Brain pericyte (primary cell): ENCODE measurements around the gene RAMACL.
"Not testable (repeated sequence)": the region's sequence is repeated elsewhere in the genome, so short reads cannot be mapped to it uniquely, and the experiment has no call there.

ENCODE experiments used
- DNase-seq: peaks from one replicate; pipeline ENCODE4 v3.0.0-alpha.2; 2012; ENCODE audit warnings: low read depth, low spot score

The RAMACL gene

GRCh38 chr6:166596776-166597507 is 10.5 kb upstream of the RAMACL start:
- DNase-seq, result no peak

GRCh38 chr6:166595949-166596348 is 9.5 kb upstream of the RAMACL start:
- DNase-seq, result no peak

DNA sequence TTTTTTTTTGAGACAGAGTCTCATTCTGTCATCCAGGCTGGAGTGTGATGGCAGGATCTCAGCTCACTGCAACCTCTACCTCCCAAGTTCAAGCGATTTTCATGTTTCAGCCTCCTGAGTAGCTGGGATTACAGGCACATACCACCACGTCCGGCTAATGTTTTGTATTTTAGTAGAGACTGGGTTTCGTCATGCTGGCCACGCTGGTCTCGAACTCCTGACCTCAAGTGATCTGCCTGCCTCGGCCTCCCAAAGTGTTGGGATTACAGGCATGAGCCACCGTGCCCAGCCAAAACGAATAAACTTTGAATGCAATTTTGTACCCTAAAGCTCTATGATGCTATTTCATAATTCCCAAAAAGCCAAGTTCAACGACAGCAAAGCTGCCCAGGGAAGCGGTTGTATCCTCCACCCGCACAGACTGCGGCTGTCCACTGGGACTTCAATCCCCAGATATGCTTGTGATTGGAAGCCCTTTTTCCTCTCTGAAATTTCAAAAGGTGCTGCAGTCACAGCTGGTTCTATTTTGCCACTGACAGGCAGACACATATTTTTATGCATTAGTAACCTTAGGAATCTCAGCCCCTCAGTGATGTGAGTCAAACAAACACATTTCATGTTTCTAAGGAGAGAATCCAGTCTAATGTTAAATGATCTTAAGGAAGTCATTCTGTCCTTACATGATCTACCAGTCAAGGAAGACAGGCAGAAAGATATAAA is 8.7 kb upstream of the RAMACL start:
- DNase-seq, result no peak

DNA sequence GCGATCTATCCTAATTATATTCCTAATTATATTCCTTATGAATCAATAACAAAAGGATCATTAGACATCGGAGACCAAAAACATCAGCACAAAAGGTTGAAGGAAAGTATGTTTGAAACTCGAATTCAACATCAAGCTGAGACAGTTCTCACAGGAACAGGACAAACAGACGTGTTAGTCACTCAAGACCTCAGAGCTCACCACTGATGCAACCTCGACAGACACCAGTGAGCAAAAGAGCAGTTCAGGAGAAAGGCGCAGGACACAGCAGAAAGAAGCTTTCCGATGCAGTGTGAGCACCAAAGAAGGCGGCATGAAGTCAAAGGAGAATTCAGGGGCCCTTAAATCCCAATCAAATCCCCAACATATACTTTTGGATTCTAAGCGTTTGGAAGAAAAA is 6.3 kb upstream of the RAMACL start:
- no peak for DNase-seq

- no peak for DNase-seq
Observed at GRCh38 chr6:166591961-166592520, 5.6 kb upstream of the RAMACL start.

DNA sequence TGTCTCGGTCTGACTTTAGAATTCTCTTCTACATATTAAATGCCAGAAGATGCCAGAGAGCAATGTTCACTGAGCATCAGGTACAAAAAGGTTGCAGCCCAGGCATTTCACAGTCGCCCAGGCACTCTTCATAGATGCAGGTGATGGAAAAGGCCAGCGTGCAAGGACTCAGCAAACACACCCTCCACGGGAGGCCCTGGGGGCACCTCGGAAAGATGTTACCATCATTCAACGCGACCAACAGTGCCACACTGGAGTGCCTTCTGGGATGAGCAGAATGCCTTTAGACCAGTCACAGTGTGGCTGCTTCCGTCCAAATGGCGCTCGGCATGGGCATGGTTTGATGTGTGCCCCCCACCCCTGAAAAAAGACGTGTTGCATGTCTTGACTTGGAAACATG is 4.5 kb upstream of the RAMACL start:
- no peak for DNase-seq

- DNase-seq, result no peak
Observed at GRCh38 chr6:166589786-166590574, 3.5 kb upstream of the RAMACL start.

GRCh38 chr6:166589337-166589731 is 2.9 kb upstream of the RAMACL start:
- DNase-seq, result no peak

DNA sequence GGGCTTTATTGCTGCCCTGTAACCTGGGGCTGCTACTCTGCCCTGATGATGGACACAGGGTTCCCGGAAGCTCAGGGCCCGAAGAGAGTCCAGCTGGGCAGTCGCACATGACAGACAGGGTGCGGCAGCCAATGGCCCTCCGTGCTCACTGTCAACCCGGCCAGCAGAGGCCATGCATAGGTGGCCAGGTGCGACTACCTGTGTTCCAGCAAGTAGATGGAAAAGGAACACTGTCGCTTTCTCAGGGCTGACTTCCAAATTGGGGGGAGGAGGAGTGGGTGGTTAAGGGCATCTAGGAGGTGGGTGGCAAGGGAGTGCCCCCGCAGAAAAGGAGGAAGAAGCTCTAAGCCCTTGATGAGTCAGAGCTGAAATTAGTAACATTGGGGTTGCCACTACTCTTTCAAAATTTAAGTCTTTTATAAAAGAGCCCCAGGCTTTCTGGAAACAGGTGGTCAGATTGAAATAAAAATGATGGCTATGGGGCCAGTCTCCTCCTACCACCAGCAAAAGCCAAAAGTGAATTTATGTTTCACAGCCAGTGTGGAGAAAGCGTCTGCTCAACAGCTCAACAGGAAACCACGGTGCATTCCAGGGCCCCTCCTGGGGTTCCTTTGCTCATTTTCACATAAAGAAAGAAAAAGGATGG is 2.3 kb upstream of the RAMACL start:
- DNase-seq, result no peak

- no peak for DNase-seq
Observed at GRCh38 chr6:166587631-166588413, 1.3 kb upstream of the RAMACL start.

GRCh38 chr6:166584853-166585429 is 1.5 kb downstream of the RAMACL start:
- no peak for DNase-seq

DNA sequence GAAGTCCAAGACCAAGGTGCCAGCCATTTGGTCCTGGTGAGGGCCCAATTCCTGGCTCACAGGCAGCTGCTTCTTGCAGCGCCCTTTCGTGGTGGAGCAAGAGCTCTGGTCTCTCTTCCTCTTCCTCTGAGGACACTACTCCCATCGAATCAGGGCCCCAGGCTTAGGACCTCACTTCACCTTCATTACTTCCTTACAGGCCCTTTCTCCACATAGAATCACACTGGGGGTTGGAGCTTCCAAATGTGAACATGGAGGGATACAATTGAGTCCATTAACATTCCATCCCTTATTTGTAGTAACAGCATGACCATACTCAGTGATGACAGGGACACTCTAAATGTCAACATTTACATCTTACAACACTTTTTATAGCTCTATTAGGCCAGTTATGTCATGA is 2.3 kb downstream of the RAMACL start:
- DNase-seq, result no peak

DNA sequence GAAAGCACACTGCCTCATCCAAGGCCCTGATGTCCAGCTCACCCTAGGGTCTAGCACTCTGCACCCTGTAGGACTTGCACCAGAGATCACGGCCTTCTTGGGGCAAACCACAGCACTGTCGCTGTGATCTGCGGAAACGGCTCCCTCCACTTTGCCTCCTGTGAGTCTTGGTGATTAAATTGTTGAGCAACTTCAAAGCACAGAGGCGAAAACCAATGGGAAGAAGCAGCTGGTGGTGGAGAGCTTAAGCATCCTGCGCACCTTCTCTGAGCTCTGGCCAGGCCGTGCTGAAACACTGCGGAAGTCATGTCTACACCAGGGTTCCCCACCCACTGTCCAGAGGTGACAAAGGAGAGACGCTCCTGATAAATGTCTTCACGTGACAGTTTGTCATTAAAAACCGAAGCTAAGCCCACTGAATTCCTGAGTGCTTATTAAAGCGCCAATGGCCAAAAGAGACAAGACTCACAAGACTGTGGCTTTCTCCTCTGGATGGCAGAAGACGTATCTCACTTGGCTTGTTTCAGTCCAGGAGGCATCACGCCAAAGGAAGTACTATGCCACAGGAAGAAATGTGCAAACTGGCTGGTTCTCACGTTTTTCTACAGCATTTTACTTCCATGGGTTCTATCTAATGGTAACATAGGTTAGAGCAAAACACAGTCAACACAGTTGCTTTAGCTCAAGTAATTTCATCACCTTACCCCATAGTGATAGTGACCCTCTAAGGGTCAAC is 3.1 kb downstream of the RAMACL start:
- no peak for DNase-seq

- no peak for DNase-seq
Observed at GRCh38 chr6:166582258-166582657, 4.2 kb downstream of the RAMACL start.

DNA sequence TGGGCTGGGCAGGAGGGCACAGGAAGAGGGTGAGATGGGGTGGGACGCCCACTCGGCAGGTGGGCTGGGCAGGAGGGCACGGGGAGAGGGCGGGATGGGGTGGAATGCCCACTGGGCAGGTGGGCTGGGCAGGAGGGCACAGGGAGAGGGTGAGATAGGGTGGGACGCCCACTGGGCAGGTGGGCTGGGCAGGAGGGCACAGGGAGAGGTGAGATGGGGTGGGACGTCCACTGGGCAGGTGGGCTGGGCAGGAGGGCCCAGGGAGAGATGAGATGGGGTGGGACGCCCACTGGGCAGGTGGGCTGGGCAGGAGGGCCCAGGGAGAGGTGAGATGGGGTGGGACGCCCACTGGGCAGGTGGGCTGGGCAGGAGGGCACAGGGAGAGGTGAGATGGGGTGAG is 4.7 kb downstream of the RAMACL start:
- DNase-seq, result not testable (repeated sequence)

GRCh38 chr6:166581091-166581511 is 5.4 kb downstream of the RAMACL start:
- no peak for DNase-seq

- DNase-seq, result no peak
Observed at GRCh38 chr6:166580076-166581050, 6.1 kb downstream of the RAMACL start.

DNA sequence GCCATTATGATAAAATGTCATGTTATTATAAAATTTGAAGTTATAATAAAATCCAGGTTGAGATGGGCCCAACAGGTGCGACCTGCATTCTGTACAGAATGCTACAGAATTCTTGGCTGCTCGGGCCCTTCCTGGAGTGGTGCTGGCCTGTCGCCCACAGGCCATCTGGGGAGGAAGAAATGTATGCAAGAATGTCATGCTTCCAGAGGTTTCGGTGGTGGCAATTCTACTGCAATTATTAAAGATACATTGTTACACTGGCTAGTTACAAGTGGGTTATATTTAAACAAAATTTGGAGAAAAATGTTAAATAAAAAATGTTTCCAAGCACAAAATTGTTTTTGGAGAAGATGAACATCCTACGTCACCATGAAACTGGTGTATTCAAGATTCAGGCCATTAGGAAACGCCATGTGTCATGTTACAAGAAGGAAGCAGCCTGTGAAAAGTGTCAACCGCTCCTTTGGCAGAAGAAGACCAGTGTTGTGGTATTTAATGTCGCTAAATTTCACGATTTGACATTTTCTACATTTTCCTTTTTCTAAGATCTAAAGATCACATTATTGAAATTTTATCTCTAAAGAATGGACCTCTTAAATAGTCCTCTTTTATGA is 7.1 kb downstream of the RAMACL start:
- no peak for DNase-seq
